NCI-H2196 treated with DMSO at 0.1 percent for 48 hours (cell line): ENCODE measurements around the gene TSGA10.

Experiments used
- DNase-seq: peaks from one replicate; lab custom pipeline; 2025; ENCODE audit not compliant: unreplicated experiment; lab: John Stamatoyannopoulos, UW

TSGA10 gene

GRCh38 chr2:98948956-98949739 is 205.6 kb downstream of the TSGA10 start:
- no peak for DNase-seq

- no peak for DNase-seq
Measured at GRCh38 chr2:98947554-98947953, 207.2 kb downstream of the TSGA10 start.
